K562 (cell line): Measurements from ENCODE around the gene FGF1. TPM values are rescaled to one million over a fixed set of nuclear protein-coding genes. Genes with fewer than 3 reads are reported as not detected.
A peak's percentile ranks its signal among the peaks of the same experiment; 100 is the strongest.

Source experiments
- CEBPG ChIP-seq, 3 experiments: fragments of 200-800 bp in 1 of 3; sonication (Bioruptor generic) in 1 of 3; sonication (generic) in 1 of 3; formaldehyde crosslinking in 1 of 3; IDR thresholded peaks in 2 of 3; conservative IDR thresholded peaks in 1 of 3; 2 replicates each; pipeline versions ENCODE4 v1.6.1 to v1.8.0; 2016 to 2022; ENCODE audit warnings: missing compliant biosample characterization in 2 of 3, missing genetic modification characterization in 2 of 3, mild to moderate bottlenecking in 1 of 3, missing genetic modification reagents in 1 of 3
- CREM ChIP-seq: IDR thresholded peaks from 2 replicates; pipeline ENCODE4 v1.6.1; 2014; ENCODE audit warnings: antibody characterized with exemption, low read depth
- ETV1 ChIP-seq: fragments of 450-650 bp; conservative IDR thresholded peaks from 2 replicates; pipeline ENCODE4 v1.6.1; 2016; ENCODE audit warnings: missing genetic modification characterization, control low read depth, low read depth, missing compliant biosample characterization
- EZH2 ChIP-seq: IDR thresholded peaks from 2 replicates; pipeline ENCODE4 v1.6.1; 2012; ENCODE audit warnings: low read depth, mild to moderate bottlenecking, inconsistent platforms, low read length, borderline replicate concordance
- GABPA ChIP-seq: fragments of 200-800 bp; sonication (Bioruptor generic); conservative IDR thresholded peaks from 2 replicates; pipeline ENCODE4 v1.6.1; 2016; ENCODE audit warnings: low read depth, missing genetic modification characterization, missing compliant biosample characterization
- HNRNPL ChIP-seq: fragments of 200-400 bp; formaldehyde crosslinking; IDR thresholded peaks from 2 replicates; pipeline ENCODE4 v1.6.1; 2017; ENCODE audit warnings: low read depth, mild to moderate bottlenecking, low read length
- JUND ChIP-seq, 2 experiments: IDR thresholded peaks; 2 replicates in 1 of 2; 3 replicates in 1 of 2; pipeline ENCODE4 v1.6.1; 2011; ENCODE audit warnings: borderline replicate concordance in 2 of 2, low read depth in 2 of 2, low read length in 2 of 2, improper control_type of control experiment in 1 of 2, missing biosample characterization in 1 of 2, missing genetic modification characterization in 1 of 2, missing genetic modification reagents in 1 of 2
- PCBP1 ChIP-seq: fragments of 200-400 bp; formaldehyde crosslinking; IDR thresholded peaks from 2 replicates; pipeline ENCODE4 v1.6.1; 2018; ENCODE audit warnings: mild to moderate bottlenecking, low read depth, low read length; ENCODE audit not compliant: poor library complexity, severe bottlenecking
- PHF8 ChIP-seq: fragments of 200-600 bp; sonication (generic); IDR thresholded peaks from 2 replicates; pipeline ENCODE4 v1.6.1; 2012; ENCODE audit warnings: mixed run types, mild to moderate bottlenecking, inconsistent platforms, low read length, moderate library complexity, borderline replicate concordance
- RERE ChIP-seq: sonication (generic); formaldehyde crosslinking; IDR thresholded peaks from 2 replicates; pipeline ENCODE4 v1.8.0; 2023; ENCODE audit warnings: missing genetic modification reagents, mild to moderate bottlenecking, borderline replicate concordance
- TEAD1 ChIP-seq, 2 experiments: fragments of 450-650 bp in 1 of 2; sonication (generic) in 1 of 2; formaldehyde crosslinking; IDR thresholded peaks; 2 replicates each; pipeline versions ENCODE4 v1.4.0 to v1.8.0; 2020 to 2022; ENCODE audit warnings: mild to moderate bottlenecking in 2 of 2, missing genetic modification reagents in 1 of 2
- ZC3H4 ChIP-seq: sonication (generic); formaldehyde crosslinking; IDR thresholded peaks from 2 replicates; pipeline ENCODE4 v1.9.0; 2021; ENCODE audit warnings: missing genetic modification reagents, borderline replicate concordance
- polyA plus RNA-seq, 8 experiments: library from polyadenylated mRNA; depleted of rRNA in 4 of 8; stranded (reverse) in 5 of 8; unstranded in 3 of 8; fragments of >200 nt; fragmentation: Nextera tagmentation in 2 of 8; fragmentation: Illumina TruSeq in 1 of 8; extraction: Ambion mirVana in 2 of 8; extraction: Trizol in 1 of 8; gene quantifications; 2 replicates each; pipeline versions ENCODE4 v1.2.1 to v1.2.3, GENCODE V29; 2011 to 2014; ENCODE audit warnings: inconsistent platforms in 1 of 8, missing spikeins in 1 of 8
- total RNA-seq, 7 experiments: library from RNA; depleted of rRNA in 6 of 7; stranded (reverse); fragments of >200 nt in 6 of 7; fragmentation: Illumina TruSeq in 2 of 7; extraction: Trizol in 2 of 7; gene quantifications; 2 replicates each; pipeline versions ENCODE4 v1.2.1 to v1.2.3, GENCODE V29; 2011 to 2021; ENCODE audit warnings: low replicate concordance in 1 of 7
- TF ChIP-seq, protein P1 (sequence below): fragments of 250-450 bp; sonication (Bioruptor Pico); IDR thresholded peaks from 2 replicates; pipeline ENCODE4 v1.4.0; 2020; ENCODE audit warnings: borderline replicate concordance
- TF ChIP-seq, protein P2 (sequence below): fragments of 200-800 bp; sonication (Bioruptor generic); IDR thresholded peaks from 2 replicates; pipeline ENCODE4 v1.6.1; 2017; ENCODE audit warnings: missing genetic modification characterization, missing compliant biosample characterization

The FGF1 gene
- total and polyA plus RNA-seq, 9 of the 15 experiments (the other 6 are each of a cell fraction or from before 2014, with no cell fraction given): not detected

DNA sequence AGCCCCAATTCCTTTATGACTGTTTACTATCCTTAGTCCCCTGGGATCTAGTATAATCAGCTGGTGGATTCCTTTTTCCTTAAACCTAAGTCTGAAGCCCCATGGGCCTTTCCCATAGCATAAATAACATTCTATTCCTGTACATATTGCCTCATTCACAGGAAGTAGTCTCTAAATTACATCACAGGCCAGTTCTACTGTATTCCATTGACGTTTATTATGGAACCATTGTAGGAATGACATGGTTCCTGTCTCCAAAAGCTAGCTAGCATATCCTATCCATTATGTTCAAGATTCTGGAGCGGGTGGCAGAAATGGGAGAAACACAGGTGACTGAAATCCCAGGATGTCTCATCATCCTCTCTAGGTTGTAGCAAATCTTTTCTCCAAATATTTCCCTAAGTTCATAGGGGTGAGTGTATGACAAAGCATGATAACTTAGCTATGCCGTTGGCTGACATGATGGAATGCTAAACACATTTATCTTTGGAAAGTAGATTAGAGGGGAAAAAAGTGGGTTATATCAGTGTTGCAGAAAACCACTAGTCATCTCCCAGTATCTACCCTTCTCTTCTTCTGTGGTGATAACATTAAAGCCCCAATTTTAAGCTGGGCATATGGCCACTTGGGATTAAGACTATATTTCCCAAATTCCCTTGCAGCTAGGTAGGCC is 140.1 kb downstream of the FGF1 start (continued):
- peak; percentile 57 for TF ChIP-seq GABPA (tag)
- no peak for TF ChIP-seq PHF8
- TF ChIP-seq, protein P1, sequence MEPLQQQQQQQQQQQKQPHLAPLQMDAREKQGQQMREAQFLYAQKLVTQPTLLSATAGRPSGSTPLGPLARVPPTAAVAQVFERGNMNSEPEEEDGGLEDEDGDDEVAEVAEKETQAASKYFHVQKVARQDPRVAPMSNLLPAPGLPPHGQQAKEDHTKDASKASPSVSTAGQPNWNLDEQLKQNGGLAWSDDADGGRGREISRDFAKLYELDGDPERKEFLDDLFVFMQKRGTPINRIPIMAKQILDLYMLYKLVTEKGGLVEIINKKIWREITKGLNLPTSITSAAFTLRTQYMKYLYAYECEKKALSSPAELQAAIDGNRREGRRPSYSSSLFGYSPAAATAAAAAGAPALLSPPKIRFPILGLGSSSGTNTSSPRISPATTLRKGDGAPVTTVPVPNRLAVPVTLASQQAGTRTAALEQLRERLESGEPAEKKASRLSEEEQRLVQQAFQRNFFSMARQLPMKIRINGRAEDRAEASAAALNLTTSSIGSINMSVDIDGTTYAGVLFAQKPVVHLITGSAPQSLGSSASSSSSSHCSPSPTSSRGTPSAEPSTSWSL (CRISPR knock-in tag): no peak
- TF ChIP-seq JUND (IDR thresholded peaks at IDR 0.05; ENCODE audit: borderline replicate concordance, low read depth, low read length): no peak
- TF ChIP-seq JUND (tag; IDR thresholded peaks at IDR 0.05; ENCODE audit: borderline replicate concordance, low read depth, low read length): 0 out of 3 replicates have a peak, but pooled peaks have one; percentile 17
- TF ChIP-seq TEAD1 (CRISPR knock-in tag; IDR thresholded peaks at IDR 0.05): no peak
- TF ChIP-seq EZH2: no peak
- no peak for TF ChIP-seq CEBPG (CRISPR knock-in tag; IDR thresholded peaks at IDR 0.05)
- TF ChIP-seq CEBPG (tag; conservative IDR thresholded peaks at IDR 0.05 in 1 of 2, IDR thresholded peaks at IDR 0.05 in 1 of 2): peak; percentile 55 to 81; a peak in 3 of 4 replicates
- TF ChIP-seq HNRNPL: no peak
- no peak for TF ChIP-seq PCBP1
- no peak for TF ChIP-seq ZC3H4 (CRISPR knock-in tag)
- TF ChIP-seq ETV1: 0 out of 2 replicates have a peak, but pooled peaks have one; percentile 11
- TF ChIP-seq, protein P2, sequence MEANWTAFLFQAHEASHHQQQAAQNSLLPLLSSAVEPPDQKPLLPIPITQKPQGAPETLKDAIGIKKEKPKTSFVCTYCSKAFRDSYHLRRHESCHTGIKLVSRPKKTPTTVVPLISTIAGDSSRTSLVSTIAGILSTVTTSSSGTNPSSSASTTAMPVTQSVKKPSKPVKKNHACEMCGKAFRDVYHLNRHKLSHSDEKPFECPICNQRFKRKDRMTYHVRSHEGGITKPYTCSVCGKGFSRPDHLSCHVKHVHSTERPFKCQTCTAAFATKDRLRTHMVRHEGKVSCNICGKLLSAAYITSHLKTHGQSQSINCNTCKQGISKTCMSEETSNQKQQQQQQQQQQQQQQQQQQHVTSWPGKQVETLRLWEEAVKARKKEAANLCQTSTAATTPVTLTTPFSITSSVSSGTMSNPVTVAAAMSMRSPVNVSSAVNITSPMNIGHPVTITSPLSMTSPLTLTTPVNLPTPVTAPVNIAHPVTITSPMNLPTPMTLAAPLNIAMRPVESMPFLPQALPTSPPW (CRISPR knock-in tag): no peak
- no peak for TF ChIP-seq RERE
- TF ChIP-seq CREM: 0 out of 2 replicates have a peak, but pooled peaks have one; percentile 4
